K562 (cell line): Measurements from ENCODE around the gene UBAC2. TPM values are rescaled to one million over a fixed set of nuclear protein-coding genes. Genes with fewer than 3 reads are reported as not detected.

Source experiments
- ATAC-seq: fragments of 200-7000 bp; cut with Tn5 transposase; 3 replicates; pipeline ENCODE4 v1.9.1; 2020; ENCODE audit warnings: moderate library complexity
- BruUV-seq: library from RNA; stranded (reverse); fragments of 400-500 nt; replicated peaks from 2 replicates; lab custom pipeline; 2021; lab: Mats Ljungman, UMichigan
- CTCF ChIA-PET: fragments of 300-600 bp; formaldehyde crosslinking; extraction: SDS; loops from one replicate; lab custom pipeline; 2021; ENCODE audit warnings: low intra/inter-chr PET ratio; lab: Yijun Ruan, JAX
- POLR2A ChIA-PET: fragments of 300-600, 350-650 bp; sonication (Branson Sonifier 250); formaldehyde crosslinking; extraction: SDS; loops from one replicate; lab custom pipeline; 2021; ENCODE audit warnings: antibody characterized with exemption, inconsistent platforms; lab: Yijun Ruan, JAX
- DNase-seq, 4 experiments: peaks; one replicate each; pipeline versions ENCODE4 v3.0.0 to v3.0.0-alpha.2; 2011 to 2018; ENCODE audit warnings: low spot score in 3 of 4, mixed read lengths in 3 of 4; ENCODE audit errors: extremely low read depth in 1 of 4
- FAIRE-seq: peaks from 2 replicates; lab custom pipeline; 2011; peaks lifted over from hg19 to GRCh38; lab: Jason Lieb, UNC
- H2AFZ ChIP-seq: 2 replicates; pipeline ENCODE4 v1.6.0; 2011; ENCODE audit warnings: low read depth, low read length, control low read depth, inconsistent platforms
- H3K27ac ChIP-seq: fragments of 200-600 bp; 3 replicates; pipeline ENCODE4 v1.8.0; 2011; ENCODE audit warnings: low read depth, mild to moderate bottlenecking, control low read depth, inconsistent platforms, low read length, moderate library complexity, mixed read lengths; ENCODE audit errors: extremely low read depth
- H3K27me3 ChIP-seq, 2 experiments: fragments of 300-600 bp in 1 of 2; 2 replicates in 1 of 2; 3 replicates in 1 of 2; pipeline versions ENCODE4 v1.6.0 to v1.8.0; 2011; ENCODE audit warnings: inconsistent platforms in 2 of 2, low read length in 2 of 2, mild to moderate bottlenecking in 1 of 2, mixed read lengths in 1 of 2, moderate library complexity in 1 of 2; ENCODE audit not compliant: control insufficient read depth in 2 of 2, insufficient read depth in 2 of 2
- H3K36me3 ChIP-seq: fragments of 300-600 bp; 3 replicates; pipeline ENCODE4 v1.8.0; 2011; ENCODE audit warnings: mild to moderate bottlenecking, low read length, inconsistent platforms; ENCODE audit not compliant: control insufficient read depth, insufficient read depth
- H3K4me1 ChIP-seq, 2 experiments: fragments of 200-600 bp in 1 of 2; replicated peaks in 1 of 2; 2 replicates in 1 of 2; 3 replicates in 1 of 2; pipeline versions ENCODE4 v1.5.1 to v1.8.0; 2011; ENCODE audit warnings: inconsistent platforms in 2 of 2, low read length in 2 of 2, mild to moderate bottlenecking in 1 of 2, mixed read lengths in 1 of 2, moderate library complexity in 1 of 2; ENCODE audit not compliant: control insufficient read depth in 2 of 2, insufficient read depth in 2 of 2
- H3K4me2 ChIP-seq: 2 replicates; pipeline ENCODE4 v1.6.1; 2011; ENCODE audit warnings: low read length, control low read depth, inconsistent platforms, mixed read lengths; ENCODE audit not compliant: insufficient read depth
- H3K4me3 ChIP-seq: fragments of 200-600 bp; sonication (generic), shearing (Covaris generic); 2 replicates; pipeline ENCODE4 v1.5.1; 2016; ENCODE audit warnings: control low read depth, inconsistent platforms
- H3K79me2 ChIP-seq: fragments of 200-600 bp; 3 replicates; pipeline ENCODE4 v1.8.0; 2011; ENCODE audit warnings: low read length, inconsistent platforms; ENCODE audit not compliant: control insufficient read depth, insufficient read depth
- H3K9ac ChIP-seq, 2 experiments: 2 replicates each; pipeline versions ENCODE4 v1.6.0 to v1.6.1; 2011; ENCODE audit warnings: low read depth in 2 of 2, low read length in 2 of 2, control low read depth in 1 of 2, inconsistent platforms in 1 of 2, mild to moderate bottlenecking in 1 of 2, mixed read lengths in 1 of 2; ENCODE audit not compliant: insufficient read depth in 1 of 2
- H3K9me1 ChIP-seq: one replicate; pipeline ENCODE4 v1.6.0; 2011; ENCODE audit warnings: inconsistent platforms, mild to moderate bottlenecking, low read length, moderate library complexity; ENCODE audit not compliant: control insufficient read depth, insufficient read depth
- H3K9me3 ChIP-seq: replicated peaks from 2 replicates; pipeline ENCODE4 v1.5.1; 2011; ENCODE audit warnings: low read depth, low read length, inconsistent platforms; ENCODE audit not compliant: control insufficient read depth, insufficient read depth
- H4K20me1 ChIP-seq: replicated peaks from 2 replicates; pipeline ENCODE4 v1.6.1; 2011; ENCODE audit warnings: low read length, inconsistent platforms, mixed read lengths; ENCODE audit not compliant: control insufficient read depth, insufficient read depth
- C11orf30 ChIP-seq: fragments of 450-650 bp; IDR thresholded peaks from 2 replicates; pipeline ENCODE4 v1.6.1; 2016; ENCODE audit warnings: low read depth, mild to moderate bottlenecking
- CCAR2 ChIP-seq: fragments of 200-400 bp; formaldehyde crosslinking; IDR thresholded peaks from 2 replicates; pipeline ENCODE4 v1.6.1; 2017; ENCODE audit warnings: mild to moderate bottlenecking, low read depth, low read length
- CXXC5 ChIP-seq: fragments of 250-450 bp; sonication (Bioruptor Pico); IDR thresholded peaks from 2 replicates; pipeline ENCODE4 v1.8.0; 2022; ENCODE audit warnings: inconsistent platforms, mild to moderate bottlenecking, moderate library complexity
- GATA2 ChIP-seq: sonication (generic); formaldehyde crosslinking; IDR thresholded peaks from 2 replicates; pipeline ENCODE4 v1.4.0; 2020; ENCODE audit warnings: mild to moderate bottlenecking, missing genetic modification reagents
- KLF16 ChIP-seq: IDR thresholded peaks from 2 replicates; pipeline ENCODE4 v1.6.1; 2016; ENCODE audit warnings: antibody characterized with exemption
- MAFF ChIP-seq: IDR thresholded peaks from 2 replicates; pipeline ENCODE4 v1.6.1; 2012; ENCODE audit warnings: low read length, improper control_type of control experiment
- MAFG ChIP-seq: fragments of 450-650 bp; conservative IDR thresholded peaks from 2 replicates; pipeline ENCODE4 v1.6.1; 2016; ENCODE audit warnings: missing genetic modification characterization, missing compliant biosample characterization
- RBM25 ChIP-seq: fragments of 200-400 bp; formaldehyde crosslinking; IDR thresholded peaks from 2 replicates; pipeline ENCODE4 v1.6.1; 2018; ENCODE audit warnings: low read length, low read depth, moderate library complexity; ENCODE audit not compliant: severe bottlenecking
- ZNF316 ChIP-seq: fragments of 450-650 bp; IDR thresholded peaks from 2 replicates; pipeline ENCODE4 v1.6.1; 2016
- ZNF589 ChIP-seq: fragments of 200-800 bp; sonication (Bioruptor generic); IDR thresholded peaks from 2 replicates; pipeline ENCODE4 v1.6.1; 2016; ENCODE audit warnings: low read depth, missing genetic modification characterization, missing compliant biosample characterization
- in situ Hi-C: fragments of 300-500 bp; cut with MboI; formaldehyde crosslinking; loops from 4 replicates; pipeline ENCODE4 v1.15.0; 2018; ENCODE audit warnings: inconsistent platforms, mixed read lengths
- intact Hi-C: fragments of 100-400 bp; cut with micrococcal nuclease; formaldehyde crosslinking; loops from 2 replicates; pipeline ENCODE4 v1.14.2; 2022
- polyA plus RNA-seq, 8 experiments: library from polyadenylated mRNA; depleted of rRNA in 4 of 8; stranded (reverse) in 5 of 8; unstranded in 3 of 8; fragments of >200 nt; fragmentation: Nextera tagmentation in 2 of 8; fragmentation: Illumina TruSeq in 1 of 8; extraction: Ambion mirVana in 2 of 8; extraction: Trizol in 1 of 8; gene quantifications; 2 replicates each; pipeline versions ENCODE4 v1.2.1 to v1.2.3, GENCODE V29; 2011 to 2014; ENCODE audit warnings: inconsistent platforms in 1 of 8, missing spikeins in 1 of 8
- total RNA-seq, 7 experiments: library from RNA; depleted of rRNA in 6 of 7; stranded (reverse); fragments of >200 nt in 6 of 7; fragmentation: Illumina TruSeq in 2 of 7; extraction: Trizol in 2 of 7; gene quantifications; 2 replicates each; pipeline versions ENCODE4 v1.2.1 to v1.2.3, GENCODE V29; 2011 to 2021; ENCODE audit warnings: low replicate concordance in 1 of 7
- TF ChIP-seq, protein P1 (sequence below), 2 experiments: fragments of 250-450 bp in 1 of 2; fragments of 450-650 bp in 1 of 2; sonication (Bioruptor Pico) in 1 of 2; IDR thresholded peaks; 2 replicates each; pipeline versions ENCODE4 v1.6.1 to v1.8.0; 2016 to 2021; ENCODE audit warnings: mild to moderate bottlenecking in 2 of 2, moderate library complexity in 2 of 2, missing compliant biosample characterization in 1 of 2, missing genetic modification characterization in 1 of 2

Gene UBAC2
- total and polyA plus RNA-seq, 9 of the 15 experiments (the other 6 are each of a cell fraction or from before 2014, with no cell fraction given) = 6.0 to 84.1 (median 32.3) TPM

GRCh38 chr13:99218126-99218525 is 17.5 kb downstream of the UBAC2 start:
- no peak for DNase-seq
- no peaks in the 10 kb centered on the region for H3K9me1 ChIP-seq
- FAIRE-seq = no peak
- ChIA-PET POLR2A (interaction anchor here (0.6 to 1.7 kb wide), 3 partner anchors 17 to 579 kb away, joined by 3 to 4 read pairs (median 3); no protein-coding TSS in a partner anchor), CTCF (interaction anchor here (0.6 kb wide), 1 partner anchor 46 kb away, joined by 3 read pairs; no protein-coding TSS in a partner anchor)
- ATAC-seq = no peak
- no peak overlapping the region for H3K9ac ChIP-seq
- no peak overlapping the region for H3K4me2 ChIP-seq
- in situ Hi-C loops (no loop called here), intact Hi-C loops (no loop called here)
- no peaks in the 10 kb centered on the region for H3K9me3 ChIP-seq
- TF ChIP-seq CXXC5 (CRISPR knock-in tag) (no peak), C11orf30 (peak; percentile 54), KLF16 (no peak), ZNF316 (peak; percentile 45; the same call in 1 of the 2 replicates), ZNF589 (CRISPR knock-in tag) (no peak), MAFF (peak; percentile 37), MAFG (tag) (0 out of 2 replicates have a peak, but pooled peaks have one; percentile 14), CCAR2 (no peak), RBM25 (no peak), GATA2 (CRISPR knock-in tag) (no peak)
- TF ChIP-seq, protein P1, sequence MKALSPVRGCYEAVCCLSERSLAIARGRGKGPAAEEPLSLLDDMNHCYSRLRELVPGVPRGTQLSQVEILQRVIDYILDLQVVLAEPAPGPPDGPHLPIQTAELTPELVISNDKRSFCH (CRISPR knock-in tag; IDR thresholded peaks at IDR 0.05) = no peak
- TF ChIP-seq, protein P1 (tag; IDR thresholded peaks at IDR 0.05) = no peak
- BruUV-seq = no TSS peak
- 0 out of 2 replicates have a peak, but pooled peaks cover 11% of the 10 kb centered on the region for H4K20me1 ChIP-seq
- no peak overlapping the region for H3K27ac ChIP-seq
- H3K4me1 ChIP-seq = peaks cover 8 to 9% of the 10 kb centered on the region in 2 experiments; a peak in 3 of 5 replicates
- peaks cover 95% of the 10 kb centered on the region for H3K79me2 ChIP-seq
- no peak overlapping the region for H2AFZ ChIP-seq
- H3K27me3 ChIP-seq = no peaks in the 10 kb centered on the region
- H3K4me3 ChIP-seq = no peak overlapping the region
- peaks cover 17% of the 10 kb centered on the region; the same call in 1 of the 3 replicates for H3K36me3 ChIP-seq
